SK-N-MC (cell line): ENCODE results near the gene OR6S1.

Experiments used
- EZH2 ChIP-seq: fragments of 200-600 bp; sonication (generic); IDR thresholded peaks from one replicate; pipeline ENCODE4 v1.6.1; 2017; ENCODE audit warnings: antibody characterized with exemption
- FOXP2 ChIP-seq: optimal IDR thresholded peaks from 2 replicates; pipeline ENCODE3; 2011; ENCODE audit warnings: mild to moderate bottlenecking, moderate library complexity; ENCODE audit not compliant: insufficient read depth; ENCODE audit errors: extremely low read length, control extremely low read depth
- POLR2AphosphoS5 ChIP-seq: IDR thresholded peaks from 2 replicates; pipeline ENCODE4 v1.6.1; 2012; ENCODE audit warnings: mild to moderate bottlenecking, low read depth, low read length, borderline replicate concordance

GRCh38 chr14:20680363-20680762, 38.9 kb upstream of the OR6S1 start:
- TF ChIP-seq POLR2AphosphoS5, result no peak
- no peak for TF ChIP-seq EZH2
- no peak for TF ChIP-seq FOXP2
